Stimulated activated CD4-positive, alpha-beta T cell treated with anti-CD3 and anti-CD28 coated beads, Interleukin-12 subunit alpha, Interleukin-12 subunit beta, amount 100 ng/mL, for 48 hours (primary cell): Measurements from ENCODE around the gene EYA3.

Source experiments
- DNase-seq, 3 donors: peaks; one replicate each; pipeline ENCODE4 v3.0.0-alpha.2; 2020; ENCODE audit warnings: low read depth in 2 of 3, low spot score in 1 of 3

The EYA3 gene

GRCh38 chr1:27970401-27970800 lies 118.0 kb downstream of the EYA3 start:
- DNase-seq, result no peak

GRCh38 chr1:27968692-27969091 lies 119.7 kb downstream of the EYA3 start:
- DNase-seq, result no peak

- no peak for DNase-seq
Observed at GRCh38 chr1:27967884-27968466, 120.4 kb downstream of the EYA3 start.

GRCh38 chr1:27967106-27967883 lies 121.1 kb downstream of the EYA3 start:
- no peak for DNase-seq

GRCh38 chr1:27966402-27967105 lies 121.9 kb downstream of the EYA3 start:
- no peak for DNase-seq

- DNase-seq, result no peak
Observed at GRCh38 chr1:27963393-27963792, 125.0 kb downstream of the EYA3 start.

GRCh38 chr1:27961646-27962221 lies 126.7 kb downstream of the EYA3 start:
- no peak for DNase-seq

GRCh38 chr1:27960762-27961645 lies 127.4 kb downstream of the EYA3 start:
- no peak for DNase-seq

GRCh38 chr1:27959792-27960603 lies 128.4 kb downstream of the EYA3 start, which contains the start of gene XKR8:
Gene XKR8 (plus strand): TSS chr1:27959973. CDS start chr1:27960070, 97 bp downstream.
- peak; percentile 64 to 78 (median 67) for DNase-seq

GRCh38 chr1:27958513-27958912 lies 129.9 kb downstream of the EYA3 start:
- no peak for DNase-seq

- DNase-seq, result no peak
Observed at GRCh38 chr1:27957655-27958054, 130.8 kb downstream of the EYA3 start.

GRCh38 chr1:27956761-27957160 lies 131.6 kb downstream of the EYA3 start:
- no peak for DNase-seq

GRCh38 chr1:27955076-27955475 lies 133.3 kb downstream of the EYA3 start:
- no peak for DNase-seq

GRCh38 chr1:27954186-27954585 lies 134.2 kb downstream of the EYA3 start:
- no peak for DNase-seq

- DNase-seq, result no peak
Observed at GRCh38 chr1:27952147-27952546, 136.3 kb downstream of the EYA3 start.

- no peak for DNase-seq
Observed at GRCh38 chr1:27951396-27951795, 137.0 kb downstream of the EYA3 start.

- DNase-seq, result no peak
Observed at GRCh38 chr1:27949027-27949426, 139.4 kb downstream of the EYA3 start.

GRCh38 chr1:27945020-27945419 lies 143.4 kb downstream of the EYA3 start:
- DNase-seq, result no peak

- DNase-seq, result no peak
Observed at GRCh38 chr1:27941671-27942540, 146.5 kb downstream of the EYA3 start.
